Measurements from ENCODE around the gene CHRNA4.

GRCh38 chr20:63371291-63371865 is 10.2 kb upstream of the CHRNA4 start:
- TF ChIP-seq CTCF (IDR thresholded peaks at IDR 0.05; ENCODE audit: low read depth, low read length, poor library complexity, severe bottlenecking) (no peak), EZH2phosphoT487 (IDR thresholded peaks at IDR 0.05; ENCODE audit: borderline replicate concordance, low read length) (no peak)

All from DOHH2 (cell line).